HL-60 (cell line): ENCODE measurements around the gene AGPAT3.

Experiments used
- POLR2AphosphoS5 ChIP-seq: IDR thresholded peaks from 2 replicates; pipeline ENCODE4 v1.6.1; 2012; ENCODE audit warnings: low read depth
- TF ChIP-seq, protein P1 (sequence below): IDR thresholded peaks from one replicate; pipeline ENCODE4 v1.5.1; 2011; ENCODE audit warnings: low read length, control low read depth, inconsistent platforms; ENCODE audit not compliant: insufficient read depth

DNA sequence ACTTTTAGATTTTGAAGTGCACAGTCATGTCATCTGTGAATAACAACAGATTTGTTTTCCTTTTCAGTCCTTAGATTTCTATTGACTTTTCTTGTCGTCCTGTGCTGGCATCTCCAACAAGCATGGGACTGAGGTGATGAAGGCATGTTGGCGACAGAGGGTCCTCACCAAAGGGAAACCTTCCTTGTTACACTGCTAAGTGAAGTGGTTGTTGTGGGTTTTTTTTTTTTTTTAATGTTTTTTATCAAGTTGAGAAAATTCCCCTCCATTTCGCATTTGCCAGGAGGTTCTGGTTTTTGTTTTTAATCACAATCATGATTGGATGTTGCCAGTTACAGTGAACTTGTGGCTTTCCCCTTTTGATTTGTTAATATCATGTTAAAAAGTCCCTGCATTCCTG lies 24.0 kb downstream of the AGPAT3 start:
- TF ChIP-seq, protein P1, sequence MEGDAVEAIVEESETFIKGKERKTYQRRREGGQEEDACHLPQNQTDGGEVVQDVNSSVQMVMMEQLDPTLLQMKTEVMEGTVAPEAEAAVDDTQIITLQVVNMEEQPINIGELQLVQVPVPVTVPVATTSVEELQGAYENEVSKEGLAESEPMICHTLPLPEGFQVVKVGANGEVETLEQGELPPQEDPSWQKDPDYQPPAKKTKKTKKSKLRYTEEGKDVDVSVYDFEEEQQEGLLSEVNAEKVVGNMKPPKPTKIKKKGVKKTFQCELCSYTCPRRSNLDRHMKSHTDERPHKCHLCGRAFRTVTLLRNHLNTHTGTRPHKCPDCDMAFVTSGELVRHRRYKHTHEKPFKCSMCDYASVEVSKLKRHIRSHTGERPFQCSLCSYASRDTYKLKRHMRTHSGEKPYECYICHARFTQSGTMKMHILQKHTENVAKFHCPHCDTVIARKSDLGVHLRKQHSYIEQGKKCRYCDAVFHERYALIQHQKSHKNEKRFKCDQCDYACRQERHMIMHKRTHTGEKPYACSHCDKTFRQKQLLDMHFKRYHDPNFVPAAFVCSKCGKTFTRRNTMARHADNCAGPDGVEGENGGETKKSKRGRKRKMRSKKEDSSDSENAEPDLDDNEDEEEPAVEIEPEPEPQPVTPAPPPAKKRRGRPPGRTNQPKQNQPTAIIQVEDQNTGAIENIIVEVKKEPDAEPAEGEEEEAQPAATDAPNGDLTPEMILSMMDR: no peak
- no peak for TF ChIP-seq POLR2AphosphoS5
